Cardiac muscle cell (in vitro differentiated cells and primary cell): Measurements from ENCODE around the gene COL16A1. TPM values are rescaled to one million over a fixed set of nuclear protein-coding genes. Genes with fewer than 3 reads are reported as not detected.

Source experiments
- DNase-seq, 2 donors: peaks; one replicate each; pipeline versions ENCODE4 v3.0.0 to v3.0.0-alpha.2; 2010 to 2017; ENCODE audit warnings: low read depth in 1 of 2, low spot score in 1 of 2
- H3K27ac ChIP-seq: fragments of 200-600 bp; sonication (generic); 2 replicates; pipeline ENCODE4 v1.5.1; 2016
- H3K27me3 ChIP-seq: fragments of 200-600 bp; sonication (generic); 2 replicates; pipeline ENCODE4 v1.6.0; 2016; ENCODE audit warnings: control low read depth
- H3K36me3 ChIP-seq: fragments of 200-600 bp; sonication (generic); 2 replicates; pipeline ENCODE4 v1.5.1; 2016; ENCODE audit warnings: control low read depth
- H3K4me1 ChIP-seq: fragments of 200-600 bp; sonication (generic); 2 replicates; pipeline ENCODE4 v1.8.1; 2017; ENCODE audit warnings: low read depth, mild to moderate bottlenecking, mixed run types
- H3K4me3 ChIP-seq: fragments of 200-600 bp; sonication (generic); 2 replicates; pipeline ENCODE4 v1.5.1; 2016; ENCODE audit warnings: mild to moderate bottlenecking
- H3K9me3 ChIP-seq: fragments of 200-600 bp; sonication (generic); 2 replicates; pipeline ENCODE4 v1.5.1; 2017; ENCODE audit warnings: low read depth, mild to moderate bottlenecking, control low read depth
- CTCF ChIP-seq: IDR thresholded peaks from 2 replicates; pipeline ENCODE4 v1.5.1; 2012; ENCODE audit warnings: low read depth, mild to moderate bottlenecking, low read length
- polyA plus RNA-seq: library from polyadenylated mRNA; unstranded; fragments of >200 nt; fragmentation: Nextera tagmentation; extraction: Ambion mirVana; gene quantifications from 2 replicates; pipeline ENCODE4 v1.2.1, GENCODE V29; 2016
- total RNA-seq: library from RNA; depleted of rRNA; stranded (reverse); fragments of >200 nt; gene quantifications from 2 replicates; pipeline ENCODE4 v1.2.3, GENCODE V29; 2016

COL16A1 gene
- total and polyA plus RNA-seq, 2 experiments from 2014 or later = 119 to 120 TPM

GRCh38 chr1:31662463-31662862 is 41.4 kb downstream of the COL16A1 start:
- Histone ChIP-seq H3K4me1 (no peaks in the 10 kb centered on the region), H3K27me3 (no peaks in the 10 kb centered on the region), H3K4me3 (no peak overlapping the region), H3K36me3 (no peaks in the 10 kb centered on the region), H3K9me3 (no peaks in the 10 kb centered on the region), H3K27ac (no peak overlapping the region)
- TF ChIP-seq CTCF = no peak
- no peak for DNase-seq

GRCh38 chr1:31661856-31662255 is 42.0 kb downstream of the COL16A1 start:
- no peaks in the 10 kb centered on the region for H3K36me3 ChIP-seq
- no peak for TF ChIP-seq CTCF
- H3K27ac ChIP-seq = no peak overlapping the region

GRCh38 chr1:31660871-31661455 is 42.9 kb downstream of the COL16A1 start:
- H3K4me3 ChIP-seq = no peak overlapping the region
- H3K4me1 ChIP-seq = no peaks in the 10 kb centered on the region

More at GRCh38 chr1:31661856-31662255, 42.0 kb downstream of the COL16A1 start:
- DNase-seq = no peak
- Histone ChIP-seq H3K4me1 (no peaks in the 10 kb centered on the region), H3K27me3 (no peaks in the 10 kb centered on the region), H3K4me3 (no peak overlapping the region), H3K9me3 (no peaks in the 10 kb centered on the region)

GRCh38 chr1:31659889-31660288 is 43.9 kb downstream of the COL16A1 start:
- Histone ChIP-seq H3K36me3 (no peaks in the 10 kb centered on the region), H3K27me3 (no peaks in the 10 kb centered on the region), H3K4me1 (no peaks in the 10 kb centered on the region)

More at GRCh38 chr1:31660871-31661455, 42.9 kb downstream of the COL16A1 start:
- H3K27ac ChIP-seq = no peak overlapping the region
- no peaks in the 10 kb centered on the region for H3K36me3 ChIP-seq
- H3K9me3 ChIP-seq = no peaks in the 10 kb centered on the region
- TF ChIP-seq CTCF = no peak
- no peaks in the 10 kb centered on the region for H3K27me3 ChIP-seq
- DNase-seq = no peak

GRCh38 chr1:31658721-31659120 is 45.1 kb downstream of the COL16A1 start:
- no peaks in the 10 kb centered on the region for H3K36me3 ChIP-seq
- H3K27me3 ChIP-seq = no peaks in the 10 kb centered on the region
- no peak for DNase-seq
- H3K4me1 ChIP-seq = no peaks in the 10 kb centered on the region
- H3K4me3 ChIP-seq = no peak overlapping the region
- H3K9me3 ChIP-seq = no peaks in the 10 kb centered on the region
- no peak for TF ChIP-seq CTCF
- no peak overlapping the region for H3K27ac ChIP-seq

More at GRCh38 chr1:31659889-31660288, 43.9 kb downstream of the COL16A1 start:
- H3K9me3 ChIP-seq = no peaks in the 10 kb centered on the region
- TF ChIP-seq CTCF = no peak
- no peak for DNase-seq
- H3K27ac ChIP-seq = no peak overlapping the region
- H3K4me3 ChIP-seq = no peak overlapping the region
